NCI-H2196 treated with DMSO at 0.1 percent for 48 hours (cell line): ENCODE results near the gene SRSF2.
"Not testable (repeated sequence)": the region's sequence is repeated elsewhere in the genome, so short reads cannot be mapped to it uniquely, and the experiment has no call there.

Source experiments
- DNase-seq: peaks from one replicate; lab custom pipeline; 2025; ENCODE audit not compliant: unreplicated experiment; lab: John Stamatoyannopoulos, UW

SRSF2 gene

DNA sequence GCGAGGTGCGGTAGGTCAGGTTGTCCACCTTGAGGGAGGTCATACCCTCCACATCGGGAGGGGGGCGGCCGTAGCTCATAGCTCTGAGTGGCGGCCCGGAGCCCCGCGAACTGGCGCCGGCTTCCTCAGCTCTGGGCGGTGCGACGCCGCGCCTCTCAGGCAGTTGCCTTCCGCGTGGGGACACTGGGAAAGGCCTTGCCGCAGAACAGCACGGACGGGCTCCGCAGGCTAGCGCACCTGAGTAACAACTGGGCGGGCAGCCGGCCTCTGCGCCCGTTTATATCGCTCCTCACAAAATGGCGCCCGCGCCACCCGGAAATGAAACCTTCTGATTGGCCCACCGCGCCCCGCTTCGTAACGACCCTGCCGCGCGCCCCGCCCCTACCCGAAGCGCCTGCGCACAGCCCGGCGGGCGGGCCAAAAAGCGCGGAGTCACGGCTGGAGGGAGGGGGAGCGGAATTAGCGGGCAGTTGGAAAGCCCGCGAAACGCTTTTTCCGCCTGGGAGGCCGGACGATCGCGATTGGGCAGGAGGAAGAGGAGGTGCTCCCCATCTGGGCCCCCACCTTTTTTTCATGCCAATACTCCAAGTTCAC, at the start of gene SRSF2:
SRSF2 (minus strand) TSS at position 250 of the 594 bp plus-strand sequence; CDS start at position 79, 171 bp downstream.
- peak; percentile 100 for DNase-seq

GRCh38 chr17:76784926-76785325, 47.8 kb upstream of the SRSF2 start:
- no peak for DNase-seq

DNA sequence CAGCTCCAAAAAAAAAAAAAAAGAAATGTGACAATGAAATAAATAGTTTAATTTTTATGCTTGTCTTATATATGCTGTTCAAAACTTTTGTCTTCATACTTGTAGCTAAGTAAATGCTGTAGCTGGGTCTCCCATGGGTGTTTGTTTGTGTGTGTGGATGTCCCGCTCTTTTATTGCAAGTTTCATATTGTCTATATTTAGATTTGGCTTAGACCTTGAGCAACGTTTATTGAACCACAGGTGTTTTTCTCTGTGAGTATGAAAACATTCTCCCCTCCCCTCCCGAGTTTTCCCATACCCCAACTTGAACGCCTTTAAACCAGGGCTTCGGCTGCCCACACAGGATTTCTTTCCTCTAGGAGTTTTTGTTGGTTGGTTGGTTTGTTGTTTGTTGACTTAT, 46.0 kb upstream of the SRSF2 start:
- no peak for DNase-seq

DNA sequence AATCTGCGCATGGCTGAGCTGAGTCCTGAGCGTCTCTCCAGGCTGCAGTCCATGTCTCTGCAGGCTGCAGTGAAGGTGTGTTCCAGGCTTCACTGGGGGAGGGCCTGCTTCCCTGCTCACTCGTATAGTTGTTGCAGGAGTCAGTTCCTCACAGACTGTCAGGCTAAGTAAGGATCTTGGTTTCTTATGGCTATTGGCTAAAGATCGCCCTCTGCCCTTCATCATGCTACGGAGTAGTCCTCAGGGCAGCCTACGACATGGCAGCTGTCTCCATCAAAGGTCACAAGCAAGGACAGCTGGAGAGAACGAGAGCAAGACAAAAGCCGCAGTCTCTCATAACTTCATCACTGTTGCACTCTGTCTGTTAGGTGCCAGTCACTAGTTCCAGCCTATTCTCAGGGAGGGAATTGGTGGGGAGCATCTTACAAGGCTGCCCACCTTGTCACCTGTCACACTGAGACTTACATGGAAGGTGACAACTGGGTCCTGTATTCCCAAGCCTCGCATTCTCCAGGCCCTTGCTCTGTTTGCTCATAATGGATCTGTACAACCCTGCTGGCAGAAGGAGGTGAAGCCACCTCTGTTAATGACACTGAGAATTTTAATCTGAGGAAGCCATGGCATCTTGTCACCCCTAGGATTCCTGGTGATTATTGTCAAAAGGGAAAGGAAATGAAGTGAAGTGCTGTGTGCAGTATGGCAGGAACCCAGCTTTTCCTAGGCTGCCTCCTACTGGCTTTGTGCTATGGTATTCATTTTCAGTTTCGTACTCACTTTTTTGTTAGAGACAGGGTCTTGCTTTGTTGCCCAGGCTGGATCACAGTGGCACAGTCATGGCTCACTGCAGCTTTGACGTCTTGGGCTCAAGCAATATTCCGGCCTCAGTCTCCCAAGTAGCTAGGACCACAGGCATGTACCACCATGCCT, 44.2 kb upstream of the SRSF2 start:
- no peak for DNase-seq

DNA sequence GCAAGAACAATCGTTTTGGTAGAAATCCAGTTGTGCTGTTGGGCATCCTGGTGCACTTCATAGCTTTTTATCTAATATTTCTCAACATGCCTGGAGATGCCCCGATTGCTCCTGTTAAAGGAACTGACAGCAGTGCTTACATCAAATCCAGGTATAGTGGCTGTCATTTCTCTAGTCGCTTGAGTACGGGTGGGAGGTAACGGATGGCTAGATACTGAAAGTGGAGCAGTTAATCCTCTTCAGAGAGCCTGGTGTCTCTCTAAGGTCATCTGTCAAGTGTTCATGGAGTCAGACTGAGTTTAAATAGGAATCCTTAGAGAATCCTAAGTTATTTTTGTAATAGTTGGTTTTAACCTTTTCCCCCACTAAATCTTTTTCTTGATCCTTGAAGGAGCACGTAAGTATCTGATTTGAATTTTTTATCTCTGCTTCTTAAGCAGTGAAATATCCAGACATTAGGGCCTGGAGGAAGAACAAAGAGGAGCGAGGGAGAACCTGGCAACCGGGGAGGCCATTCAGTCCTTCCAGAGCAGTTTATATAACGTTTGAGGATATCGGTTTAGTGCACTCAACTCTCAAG, 38.0 kb upstream of the SRSF2 start:
- DNase-seq: no peak

- DNase-seq: peak; percentile 20
These were observed 35.9 kb upstream of the SRSF2 start for GRCh38 chr17:76772842-76773525.

GRCh38 chr17:76758570-76758969, 21.4 kb upstream of the SRSF2 start:
- DNase-seq: no peak

DNA sequence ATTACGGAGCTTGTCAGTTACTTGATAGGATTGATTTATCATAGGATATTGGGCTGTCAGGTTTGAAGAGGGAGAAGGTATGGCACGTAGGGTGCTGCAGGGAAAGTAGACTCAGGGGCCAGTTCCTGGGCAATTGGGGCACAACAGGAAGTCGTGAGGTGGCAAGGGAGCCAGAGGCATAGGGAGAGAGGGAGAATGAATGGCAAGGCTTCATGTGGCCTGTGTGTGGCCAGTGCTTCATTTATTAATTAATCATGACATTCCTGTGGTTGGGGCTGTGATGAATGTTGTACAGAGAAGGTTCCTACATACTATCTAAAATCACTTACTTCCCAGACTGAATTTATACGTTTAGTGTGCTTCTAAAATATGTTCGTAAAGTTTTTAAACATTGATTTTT, 20.1 kb upstream of the SRSF2 start:
- no peak for DNase-seq

DNA sequence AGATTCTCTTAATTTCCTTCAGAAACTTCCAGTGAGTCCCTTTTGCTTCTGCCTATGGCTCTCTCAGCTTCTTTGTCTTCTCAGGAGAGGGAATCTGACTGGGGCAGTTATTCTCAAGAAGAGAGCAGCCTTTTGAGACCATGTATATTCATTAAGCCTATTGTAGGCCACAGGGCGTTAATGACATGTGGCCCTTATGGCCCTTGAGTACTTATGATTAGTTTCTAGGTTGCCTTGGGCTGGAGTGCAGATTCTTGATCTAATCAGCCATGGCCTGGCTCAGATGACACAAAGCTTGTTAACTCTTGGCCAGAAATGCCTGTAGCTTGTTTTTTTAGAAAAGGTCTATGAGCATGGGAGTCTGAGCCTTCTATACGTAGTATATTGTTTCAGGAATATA, 18.2 kb upstream of the SRSF2 start:
- DNase-seq: no peak

DNA sequence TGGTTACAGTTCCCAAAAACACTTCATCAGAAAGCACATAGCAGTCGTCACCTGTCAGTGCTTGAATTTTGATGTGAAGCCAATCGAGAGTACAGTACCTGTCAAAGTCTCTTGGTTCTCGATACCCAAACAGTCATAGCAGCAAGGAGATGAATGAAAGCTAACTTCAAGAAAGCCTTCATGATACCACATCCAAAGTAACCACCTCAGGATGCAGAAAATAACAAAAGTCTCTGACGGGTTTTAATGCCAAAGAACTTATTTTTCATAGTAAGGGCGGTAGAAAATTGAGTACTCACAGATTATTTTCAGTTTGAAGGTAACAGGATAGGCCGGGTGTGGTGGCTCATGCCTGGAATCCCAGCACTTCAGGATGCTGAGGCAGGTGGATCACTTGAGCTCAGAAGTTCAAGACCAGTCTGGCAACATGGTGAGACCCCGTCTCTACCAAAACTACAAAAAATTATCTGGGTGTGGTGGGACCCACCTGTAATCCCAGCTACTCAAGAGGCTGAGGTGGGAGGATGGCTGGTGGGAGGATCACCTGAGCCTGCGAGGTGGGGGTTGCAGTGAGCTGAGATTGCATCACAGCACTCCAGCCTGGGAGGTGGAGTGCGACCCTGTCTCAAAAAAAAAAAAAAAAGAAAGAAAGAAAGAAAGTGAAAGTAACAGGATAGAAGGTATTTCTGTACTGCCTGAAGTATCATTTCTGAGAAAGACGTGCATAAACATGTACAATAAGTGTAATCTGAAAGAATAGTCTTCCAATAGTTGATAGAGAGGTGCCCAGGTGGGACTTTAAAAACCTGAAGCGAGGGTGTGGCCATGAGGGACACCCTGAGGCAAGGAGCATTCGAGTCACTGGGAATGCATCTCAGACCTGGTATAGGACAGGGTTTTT, 16.2 kb upstream of the SRSF2 start:
- no peak for DNase-seq

GRCh38 chr17:76752006-76752405, 14.9 kb upstream of the SRSF2 start:
- no peak for DNase-seq

GRCh38 chr17:76751416-76751993, 14.4 kb upstream of the SRSF2 start:
- no peak for DNase-seq

- DNase-seq: no peak
These were observed 11.5 kb upstream of the SRSF2 start for GRCh38 chr17:76748657-76749056.

DNA sequence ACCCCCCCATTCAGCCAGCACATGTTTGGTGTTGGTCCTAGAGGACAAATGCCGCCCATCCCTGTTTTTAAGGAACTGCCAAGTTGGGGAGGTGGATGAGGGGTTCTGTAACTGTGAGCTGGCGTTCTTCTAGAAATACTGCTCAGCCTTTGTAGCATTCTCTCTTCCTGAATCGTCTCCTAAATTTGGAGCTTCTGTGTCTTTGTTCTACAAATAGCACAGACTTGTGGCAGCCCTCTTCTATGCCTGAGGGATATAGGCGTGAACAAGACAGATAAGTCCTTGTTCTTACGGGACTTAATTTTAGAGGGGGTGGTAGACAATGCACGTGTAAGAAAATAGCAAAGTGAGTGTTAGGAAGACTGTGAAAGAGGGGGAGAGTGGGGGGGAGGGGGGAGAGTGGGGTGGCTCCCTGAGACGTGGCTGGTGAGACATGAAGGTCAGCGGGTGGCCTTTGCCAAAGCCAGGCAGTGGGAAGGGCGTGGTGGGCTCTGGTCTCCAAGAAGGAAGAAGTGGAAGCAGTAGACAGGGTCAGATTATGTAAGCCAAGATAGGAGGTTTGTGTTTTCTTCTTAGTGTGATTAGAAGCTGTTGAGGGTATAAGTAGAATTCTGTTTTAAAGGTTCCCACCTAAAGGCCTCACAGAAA, 10.7 kb upstream of the SRSF2 start:
- DNase-seq: no peak

DNA sequence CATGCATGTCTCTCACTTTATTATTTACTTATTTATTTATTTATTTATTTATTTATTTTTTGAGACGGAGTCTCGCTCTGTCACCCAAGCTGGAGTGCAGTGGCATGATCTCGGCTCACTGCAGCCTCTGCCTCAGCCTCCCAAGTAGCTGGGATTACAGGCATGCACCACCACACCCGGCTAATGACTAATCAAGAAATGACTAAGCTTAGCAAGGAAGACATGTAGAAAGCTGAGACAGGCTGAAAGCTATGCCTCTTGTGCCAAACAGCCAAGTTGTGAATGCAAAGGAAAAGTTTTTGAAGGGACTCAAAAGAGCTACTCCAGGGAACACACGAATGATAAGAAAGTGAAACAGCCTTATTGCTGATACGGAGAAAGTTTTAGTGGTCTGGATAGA, 8.7 kb upstream of the SRSF2 start:
- DNase-seq: not testable (repeated sequence)

DNA sequence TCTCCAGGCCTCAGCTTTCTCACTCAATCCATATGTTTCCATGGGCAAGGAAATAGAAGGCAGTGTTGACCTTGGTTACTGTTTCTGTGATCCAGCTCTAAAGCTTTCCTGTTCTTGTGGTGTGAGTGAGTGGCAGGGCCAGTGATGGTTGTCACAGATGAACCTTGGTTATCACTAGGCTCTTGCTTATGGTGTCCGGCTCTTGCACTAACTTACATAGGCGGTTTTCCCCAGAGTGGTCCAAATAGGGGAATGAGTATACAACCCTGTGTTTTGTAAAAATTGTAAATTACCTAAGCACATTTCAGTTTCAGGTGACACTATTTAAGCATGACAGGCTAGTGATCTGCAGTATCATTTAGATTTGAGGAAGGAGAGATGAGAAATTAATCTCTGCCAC, 7.6 kb upstream of the SRSF2 start:
- DNase-seq: no peak

- no peak for DNase-seq
These were observed 5.8 kb upstream of the SRSF2 start for GRCh38 chr17:76742958-76743357.

DNA sequence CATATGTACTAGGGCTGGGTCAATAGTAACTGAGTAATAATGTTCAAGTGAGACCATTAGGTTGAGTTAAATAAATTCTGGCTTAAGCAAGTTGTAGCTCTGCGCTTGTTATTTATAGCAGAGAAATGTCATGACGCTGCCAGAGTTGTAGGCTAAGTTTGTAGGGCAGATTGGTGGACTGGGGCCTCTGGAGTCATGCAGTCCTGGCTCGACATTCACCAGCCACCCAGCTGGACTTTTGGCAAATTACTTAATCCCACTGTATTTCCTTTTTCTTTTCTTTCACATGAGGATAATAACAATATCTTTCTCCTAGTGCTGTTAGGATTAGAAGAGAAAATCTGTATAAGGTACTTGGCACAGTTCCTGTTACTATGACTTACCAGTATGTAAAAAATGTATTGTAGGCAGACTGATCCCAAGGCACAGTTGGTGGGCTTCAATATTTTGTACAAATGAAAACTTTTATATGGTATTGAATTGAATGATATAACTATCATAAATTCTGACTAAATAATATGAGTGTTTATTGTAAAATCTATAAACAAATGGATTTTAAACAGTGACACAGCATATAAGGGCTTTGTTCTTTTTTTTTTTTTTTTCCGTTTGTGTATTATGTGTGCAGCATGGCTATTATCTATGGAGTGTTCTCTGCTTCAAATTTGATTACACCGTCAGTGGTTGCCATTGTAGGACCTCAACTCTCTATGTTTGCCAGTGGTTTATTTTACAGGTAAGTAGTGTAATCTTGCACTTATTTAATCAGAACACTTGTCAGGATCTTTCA, 3.4 kb upstream of the SRSF2 start:
- no peak for DNase-seq

DNA sequence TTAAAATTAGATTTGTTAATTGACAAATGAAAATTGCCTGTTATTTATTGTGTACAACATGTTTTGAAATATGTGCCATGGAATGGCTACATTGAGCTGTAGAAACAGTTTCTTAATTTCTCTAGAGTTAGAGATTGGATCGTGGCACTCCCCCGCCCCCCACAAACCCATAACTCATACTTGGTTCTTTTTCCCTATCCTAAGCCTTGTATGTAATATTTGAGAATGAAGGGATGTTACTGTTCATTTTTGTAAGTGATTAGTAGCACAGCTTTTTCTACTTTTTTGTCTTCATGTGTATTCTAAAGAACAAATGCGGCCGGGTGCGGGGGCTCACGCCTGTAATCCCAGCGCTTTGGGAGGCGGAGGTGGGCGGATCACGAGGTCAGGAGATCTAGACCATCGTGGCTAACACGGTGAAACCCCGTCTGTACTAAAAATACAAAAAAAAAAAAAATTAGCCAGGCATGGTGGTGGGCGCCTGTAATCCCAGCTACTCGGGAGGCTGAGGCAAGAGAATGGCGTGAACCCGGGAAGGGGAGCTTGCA, 2.5 kb upstream of the SRSF2 start:
- not testable (repeated sequence) for DNase-seq
